Measurements from ENCODE around the gene MLLT3.

The MLLT3 gene

DNA sequence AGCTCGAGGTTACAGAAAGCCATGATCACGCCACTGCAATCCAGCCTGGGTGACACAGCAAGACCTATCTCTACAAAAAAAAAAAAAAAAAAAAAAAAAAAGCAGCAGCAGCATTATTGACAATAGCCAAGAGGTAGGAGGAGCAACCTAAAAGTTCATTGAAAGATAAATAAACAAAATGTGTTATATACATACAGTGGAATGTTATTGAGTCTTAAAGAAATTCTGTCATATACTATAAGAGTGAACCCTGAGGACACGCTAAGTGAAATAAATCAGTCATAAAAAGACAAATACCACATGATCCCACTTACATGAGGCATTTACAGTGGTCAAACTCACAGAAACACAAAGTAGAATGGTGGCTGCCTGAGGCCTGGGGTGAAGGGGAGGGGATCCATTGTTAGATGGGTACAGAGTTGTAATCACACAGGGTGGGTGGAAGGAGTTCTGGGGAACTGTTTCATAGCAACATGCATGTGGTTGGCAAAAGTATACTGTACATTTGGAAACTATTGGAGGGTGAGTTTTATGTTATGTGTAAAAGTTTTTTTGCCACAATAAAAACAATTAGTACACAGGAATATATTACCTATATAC, 77.2 kb downstream of the MLLT3 start:
- H2AFZ ChIP-seq (ENCODE audit: low read length): no peak overlapping the region
- H3K27me3 ChIP-seq (replicated peaks; ENCODE audit: insufficient read depth, low read length): no peaks in the 10 kb centered on the region
- no peak for TF ChIP-seq EZH2phosphoT487 (IDR thresholded peaks at IDR 0.05; ENCODE audit: low read length)
- no peak for TF ChIP-seq EZH2 (optimal IDR thresholded peaks at IDR 0.05; ENCODE audit: low read depth, low read length)
- H3K9ac ChIP-seq (ENCODE audit: low read length): no peak overlapping the region
- no peak for DNase-seq
- H3K9me2 ChIP-seq (replicated peaks; ENCODE audit: insufficient read depth, low read length): no peaks in the 10 kb centered on the region
- H3K27ac ChIP-seq (ENCODE audit: low read length): no peak overlapping the region
- no peaks in the 10 kb centered on the region for H3K9me3 ChIP-seq (replicated peaks; ENCODE audit: insufficient read depth, low read length)
- H3K4me3 ChIP-seq (ENCODE audit: low read length): no peak overlapping the region
- no peak overlapping the region for H3K4me2 ChIP-seq (ENCODE audit: low read depth, low read length)
- peaks cover 31% of the 10 kb centered on the region for H3K79me2 ChIP-seq (ENCODE audit: low read length)
- H3K36me3 ChIP-seq (replicated peaks; ENCODE audit: insufficient read depth, low read length): no peaks in the 10 kb centered on the region
- no peaks in the 10 kb centered on the region for H3F3A ChIP-seq (ENCODE audit: insufficient read depth, low read length)
- no peaks in the 10 kb centered on the region for H3K4me1 ChIP-seq (ENCODE audit: low read length)
- no peaks in the 10 kb centered on the region for H4K20me1 ChIP-seq (ENCODE audit: insufficient read depth, low read length)

GRCh38 chr9:20540169-20540863, 82.0 kb downstream of the MLLT3 start:
- DNase-seq: no peak
- no peak overlapping the region for H3K4me2 ChIP-seq (ENCODE audit: low read depth, low read length)
- H3K36me3 ChIP-seq (replicated peaks; ENCODE audit: insufficient read depth, low read length): no peaks in the 10 kb centered on the region
- no peaks in the 10 kb centered on the region for H3K27me3 ChIP-seq (replicated peaks; ENCODE audit: insufficient read depth, low read length)
- TF ChIP-seq EZH2 (optimal IDR thresholded peaks at IDR 0.05; ENCODE audit: low read depth, low read length) (no peak), EZH2phosphoT487 (IDR thresholded peaks at IDR 0.05; ENCODE audit: low read length) (no peak)
- TF ChIP-seq, protein P1, sequence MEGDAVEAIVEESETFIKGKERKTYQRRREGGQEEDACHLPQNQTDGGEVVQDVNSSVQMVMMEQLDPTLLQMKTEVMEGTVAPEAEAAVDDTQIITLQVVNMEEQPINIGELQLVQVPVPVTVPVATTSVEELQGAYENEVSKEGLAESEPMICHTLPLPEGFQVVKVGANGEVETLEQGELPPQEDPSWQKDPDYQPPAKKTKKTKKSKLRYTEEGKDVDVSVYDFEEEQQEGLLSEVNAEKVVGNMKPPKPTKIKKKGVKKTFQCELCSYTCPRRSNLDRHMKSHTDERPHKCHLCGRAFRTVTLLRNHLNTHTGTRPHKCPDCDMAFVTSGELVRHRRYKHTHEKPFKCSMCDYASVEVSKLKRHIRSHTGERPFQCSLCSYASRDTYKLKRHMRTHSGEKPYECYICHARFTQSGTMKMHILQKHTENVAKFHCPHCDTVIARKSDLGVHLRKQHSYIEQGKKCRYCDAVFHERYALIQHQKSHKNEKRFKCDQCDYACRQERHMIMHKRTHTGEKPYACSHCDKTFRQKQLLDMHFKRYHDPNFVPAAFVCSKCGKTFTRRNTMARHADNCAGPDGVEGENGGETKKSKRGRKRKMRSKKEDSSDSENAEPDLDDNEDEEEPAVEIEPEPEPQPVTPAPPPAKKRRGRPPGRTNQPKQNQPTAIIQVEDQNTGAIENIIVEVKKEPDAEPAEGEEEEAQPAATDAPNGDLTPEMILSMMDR (IDR thresholded peaks at IDR 0.05; ENCODE audit: low read length): no peak
- no peaks in the 10 kb centered on the region for H3F3A ChIP-seq (ENCODE audit: insufficient read depth, low read length)
- H3K9me2 ChIP-seq (replicated peaks; ENCODE audit: insufficient read depth, low read length): no peaks in the 10 kb centered on the region
- no peak overlapping the region for H3K27ac ChIP-seq (ENCODE audit: low read length)
- H2AFZ ChIP-seq (ENCODE audit: low read length): no peak overlapping the region
- H3K79me2 ChIP-seq (ENCODE audit: low read length): peaks cover 32% of the 10 kb centered on the region
- no peaks in the 10 kb centered on the region for H4K20me1 ChIP-seq (ENCODE audit: insufficient read depth, low read length)
- H3K9me3 ChIP-seq (replicated peaks; ENCODE audit: insufficient read depth, low read length): no peaks in the 10 kb centered on the region
- no peak overlapping the region for H3K9ac ChIP-seq (ENCODE audit: low read length)
- no peak overlapping the region for H3K4me3 ChIP-seq (ENCODE audit: low read length)
- no peaks in the 10 kb centered on the region for H3K4me1 ChIP-seq (ENCODE audit: low read length)

GRCh38 chr9:20538956-20539355, 83.3 kb downstream of the MLLT3 start:
- Histone ChIP-seq H3K4me1 (ENCODE audit: low read length) (no peaks in the 10 kb centered on the region), H3F3A (ENCODE audit: insufficient read depth, low read length) (no peaks in the 10 kb centered on the region), H3K4me2 (ENCODE audit: low read depth, low read length) (no peak overlapping the region), H4K20me1 (ENCODE audit: insufficient read depth, low read length) (no peaks in the 10 kb centered on the region), H2AFZ (ENCODE audit: low read length) (no peak overlapping the region), H3K79me2 (ENCODE audit: low read length) (peaks cover 31% of the 10 kb centered on the region), H3K9me3 (replicated peaks; ENCODE audit: insufficient read depth, low read length) (no peaks in the 10 kb centered on the region), H3K4me3 (ENCODE audit: low read length) (no peak overlapping the region), H3K9ac (ENCODE audit: low read length) (no peak overlapping the region), H3K36me3 (replicated peaks; ENCODE audit: insufficient read depth, low read length) (no peaks in the 10 kb centered on the region), H3K9me2 (replicated peaks; ENCODE audit: insufficient read depth, low read length) (no peaks in the 10 kb centered on the region), H3K27me3 (replicated peaks; ENCODE audit: insufficient read depth, low read length) (no peaks in the 10 kb centered on the region), H3K27ac (ENCODE audit: low read length) (no peak overlapping the region)
- TF ChIP-seq, protein P1 (IDR thresholded peaks at IDR 0.05; ENCODE audit: low read length): no peak
- TF ChIP-seq EZH2phosphoT487 (IDR thresholded peaks at IDR 0.05; ENCODE audit: low read length) (no peak), EZH2 (optimal IDR thresholded peaks at IDR 0.05; ENCODE audit: low read depth, low read length) (no peak)
- no peak for DNase-seq

DNA sequence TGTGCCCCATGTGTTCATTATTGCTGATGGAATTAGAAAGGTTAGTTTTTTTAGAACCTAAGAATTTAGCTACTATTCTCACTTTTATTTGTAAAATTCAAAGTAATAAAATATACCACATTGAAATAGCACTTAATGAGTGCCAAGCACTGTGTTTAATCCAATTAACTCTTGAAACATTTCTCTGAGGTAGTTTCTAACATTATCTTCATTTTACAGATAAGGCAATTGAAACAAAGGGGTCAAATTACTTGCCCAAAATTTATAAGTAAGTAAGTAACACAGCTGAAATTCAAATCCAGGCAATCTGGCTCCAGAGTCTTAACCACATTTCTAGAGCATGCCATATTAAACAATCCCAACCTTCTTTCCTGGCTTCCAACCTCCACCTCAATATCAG, 84.2 kb downstream of the MLLT3 start:
- Histone ChIP-seq H3K36me3 (replicated peaks; ENCODE audit: insufficient read depth, low read length) (no peaks in the 10 kb centered on the region), H3K9me3 (replicated peaks; ENCODE audit: insufficient read depth, low read length) (no peaks in the 10 kb centered on the region), H3K4me3 (ENCODE audit: low read length) (no peak overlapping the region), H3K79me2 (ENCODE audit: low read length) (peaks cover 33% of the 10 kb centered on the region), H3K4me2 (ENCODE audit: low read depth, low read length) (no peak overlapping the region), H3K9ac (ENCODE audit: low read length) (no peak overlapping the region), H4K20me1 (ENCODE audit: insufficient read depth, low read length) (no peaks in the 10 kb centered on the region), H3K27ac (ENCODE audit: low read length) (no peak overlapping the region), H3K4me1 (ENCODE audit: low read length) (no peaks in the 10 kb centered on the region), H2AFZ (ENCODE audit: low read length) (no peak overlapping the region), H3F3A (ENCODE audit: insufficient read depth, low read length) (no peaks in the 10 kb centered on the region), H3K27me3 (replicated peaks; ENCODE audit: insufficient read depth, low read length) (no peaks in the 10 kb centered on the region), H3K9me2 (replicated peaks; ENCODE audit: insufficient read depth, low read length) (no peaks in the 10 kb centered on the region)
- DNase-seq: no peak
- no peak for TF ChIP-seq EZH2 (optimal IDR thresholded peaks at IDR 0.05; ENCODE audit: low read depth, low read length)

All from MM.1S (cell line).